Calu3 (cell line): ENCODE measurements around the gene CXCR1. TPM values are rescaled to one million over a fixed set of nuclear protein-coding genes. Genes with fewer than 3 reads are reported as not detected.
"Not testable (repeated sequence)": the region's sequence is repeated elsewhere in the genome, so short reads cannot be mapped to it uniquely, and the experiment has no call there.

ENCODE experiments used
- BruUV-seq: library from RNA; stranded (reverse); fragments of 400-500 nt; replicated peaks from 2 replicates; lab custom pipeline; 2021; lab: Mats Ljungman, UMichigan
- CTCF ChIA-PET: fragments of 300-600 bp; sonication (Branson Sonifier 250); formaldehyde crosslinking; loops from one replicate; lab custom pipeline; 2022; ENCODE audit warnings: antibody characterized with exemption; lab: Charles Lee
- DNase-seq: peaks from one replicate; pipeline ENCODE4 v3.0.0; 2022
- H3K27ac Mint-ChIP-seq: one replicate; pipeline ENCODE4 v1.8.0; 2022; ENCODE audit warnings: mixed read lengths; ENCODE audit not compliant: unreplicated experiment
- H3K27me3 Mint-ChIP-seq: one replicate; pipeline ENCODE4 v1.8.0; 2022; ENCODE audit warnings: mixed read lengths; ENCODE audit not compliant: unreplicated experiment
- H3K36me3 Mint-ChIP-seq: one replicate; pipeline ENCODE4 v1.8.0; 2022; ENCODE audit warnings: mild to moderate bottlenecking, moderate library complexity, mixed read lengths; ENCODE audit not compliant: insufficient read depth, unreplicated experiment
- H3K4me1 Mint-ChIP-seq: one replicate; pipeline ENCODE4 v1.8.0; 2022; ENCODE audit warnings: mild to moderate bottlenecking, low read depth, mixed read lengths; ENCODE audit not compliant: unreplicated experiment
- H3K4me3 Mint-ChIP-seq: one replicate; pipeline ENCODE4 v1.8.0; 2022; ENCODE audit warnings: mild to moderate bottlenecking, low read depth, moderate library complexity, mixed read lengths; ENCODE audit not compliant: unreplicated experiment
- H3K9me3 Mint-ChIP-seq: one replicate; pipeline ENCODE4 v1.8.0; 2022; ENCODE audit warnings: low read depth, mixed read lengths; ENCODE audit not compliant: unreplicated experiment
- CTCF ChIP-seq: fragments of 200-600 bp; IDR thresholded peaks from one replicate; pipeline ENCODE4 v1.8.0; 2022; ENCODE audit warnings: antibody characterized with exemption; ENCODE audit not compliant: unreplicated experiment
- intact Hi-C: fragments of 100-400 bp; cut with micrococcal nuclease; formaldehyde crosslinking; loops from one replicate; pipeline ENCODE4 v1.10.0; 2022; ENCODE audit not compliant: unreplicated experiment
- total RNA-seq: library from RNA; stranded (reverse); gene quantifications from 2 replicates; pipeline ENCODE4 v1.2.3, GENCODE V29; 2022

Gene CXCR1
- total RNA-seq, 1 experiment from 2014 or later: not detected

DNA sequence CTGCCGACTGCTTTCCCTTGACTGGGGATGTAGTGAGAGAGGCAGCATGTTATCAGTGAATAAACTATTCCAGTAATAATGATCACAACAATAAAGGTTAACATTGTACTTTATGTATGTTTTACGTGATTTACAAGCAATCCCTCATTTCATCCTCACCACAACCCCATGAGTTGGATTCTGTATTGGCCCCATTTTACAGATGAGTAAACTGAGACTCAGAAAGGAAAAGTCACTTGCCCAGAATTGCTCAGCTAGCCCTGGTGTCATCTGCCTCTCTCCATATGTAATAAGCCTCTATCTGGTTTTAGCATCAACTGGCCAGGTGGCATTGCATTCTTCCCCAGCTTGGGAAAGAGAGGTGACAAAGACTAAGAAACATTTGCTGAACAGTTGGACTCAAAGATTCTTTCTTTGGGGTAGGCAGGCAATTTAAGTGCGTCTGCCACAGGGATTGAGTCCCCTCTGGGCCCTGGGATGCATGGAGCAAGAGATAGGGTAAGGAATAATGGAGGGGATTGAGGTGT, 38.8 kb downstream of the CXCR1 start:
- CTCF ChIA-PET: interaction anchor here (0.6 kb wide), 1 partner anchor 335 kb away, joined by 5 read pairs; no protein-coding TSS in a partner anchor
- no peak overlapping the region for H3K27ac Mint-ChIP-seq
- TF ChIP-seq CTCF: no peak
- peaks cover 69% of the 10 kb centered on the region for H3K27me3 Mint-ChIP-seq
- intact Hi-C loops: no loop called here
- no peaks in the 10 kb centered on the region for H3K4me1 Mint-ChIP-seq
- no peaks in the 10 kb centered on the region for H3K36me3 Mint-ChIP-seq
- DNase-seq: no peak
- H3K4me3 Mint-ChIP-seq: no peak overlapping the region
- BruUV-seq: no TSS peak
- no peaks in the 10 kb centered on the region for H3K9me3 Mint-ChIP-seq

DNA sequence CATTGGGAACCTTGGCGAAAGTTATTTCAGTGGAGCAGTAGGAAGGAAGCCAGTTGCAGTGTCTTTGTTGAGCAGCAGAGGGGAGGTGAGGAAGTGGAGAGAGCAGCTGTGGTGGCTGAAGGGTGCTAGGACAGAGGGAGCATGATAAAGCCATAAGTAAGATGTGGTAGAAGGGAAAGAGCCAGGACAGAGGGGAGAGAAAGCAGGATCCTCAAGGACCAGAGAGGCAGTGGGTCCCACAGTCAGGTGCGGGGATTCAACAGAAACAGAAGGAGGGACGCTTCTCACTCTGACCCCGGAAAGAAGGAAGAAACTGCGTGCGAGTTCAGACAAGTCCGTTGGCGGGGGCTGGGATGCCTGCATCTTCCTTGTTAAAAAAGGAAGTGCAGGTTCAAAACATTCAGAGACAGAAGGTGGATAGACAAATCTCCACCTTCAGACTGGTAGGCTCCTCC, 41.1 kb downstream of the CXCR1 start, which contains the start of gene CXCR2:
Gene CXCR2, plus strand, starts transcription at position 403 of the 455 bp plus-strand sequence. CDS start 8,774 bp downstream, outside the sequence.
- intact Hi-C loops: no loop called here
- TF ChIP-seq CTCF: no peak
- Mint-ChIP-seq H3K36me3 (no peaks in the 10 kb centered on the region), H3K4me3 (no peak within 1 kb of the TSS), H3K27me3 (peaks cover 73% of the 10 kb centered on the region), H3K4me1 (no peaks in the 10 kb centered on the region), H3K27ac (no peak within 1 kb of the TSS), H3K9me3 (peaks cover 2% of the 10 kb centered on the region)
- no TSS peak for BruUV-seq
- CTCF ChIA-PET: no interaction called here
- no peak for DNase-seq

- BruUV-seq: no TSS peak
- no peak for DNase-seq
- H3K4me1 Mint-ChIP-seq: no peaks in the 10 kb centered on the region
- H3K9me3 Mint-ChIP-seq: peaks cover 2% of the 10 kb centered on the region
- CTCF ChIA-PET: no interaction called here
- H3K27me3 Mint-ChIP-seq: peaks cover 79% of the 10 kb centered on the region
- no peak overlapping the region for H3K27ac Mint-ChIP-seq
- no peak for TF ChIP-seq CTCF
- no peaks in the 10 kb centered on the region for H3K36me3 Mint-ChIP-seq
- no peak overlapping the region for H3K4me3 Mint-ChIP-seq
- intact Hi-C loops: no loop called here
These were observed 41.7 kb downstream of the CXCR1 start for GRCh38 chr2:218125095-218125494.

DNA sequence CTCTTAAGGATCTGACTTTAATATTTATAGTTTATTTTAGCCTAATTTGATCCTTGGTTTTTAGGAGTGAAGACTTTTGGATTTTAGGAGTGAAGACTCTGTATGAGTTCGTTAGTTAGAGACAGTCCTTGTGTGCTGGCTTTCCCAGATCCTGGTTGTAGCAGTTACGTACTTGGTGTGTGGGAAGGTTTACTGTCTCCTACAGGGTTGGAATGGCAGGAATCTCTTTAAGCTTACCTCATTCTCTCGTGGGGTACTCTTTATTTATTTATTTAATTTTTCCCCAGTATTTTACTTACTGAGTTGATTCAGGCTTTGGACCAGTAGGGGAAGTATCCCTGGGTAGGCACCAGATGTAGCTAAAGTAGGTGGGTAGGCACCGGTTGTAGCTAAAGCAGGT, 42.8 kb downstream of the CXCR1 start:
- no peak for TF ChIP-seq CTCF
- CTCF ChIA-PET: no interaction called here
- H3K27me3 Mint-ChIP-seq: peaks cover 80% of the 10 kb centered on the region
- no peaks in the 10 kb centered on the region for H3K36me3 Mint-ChIP-seq
- no peak overlapping the region for H3K4me3 Mint-ChIP-seq
- DNase-seq: no peak
- intact Hi-C loops: no loop called here
- H3K9me3 Mint-ChIP-seq: peaks cover 2% of the 10 kb centered on the region
- H3K27ac Mint-ChIP-seq: no peak overlapping the region
- H3K4me1 Mint-ChIP-seq: no peaks in the 10 kb centered on the region
- BruUV-seq: no TSS peak

GRCh38 chr2:218122286-218122685, 44.5 kb downstream of the CXCR1 start:
- H3K27ac Mint-ChIP-seq, BruUV-seq, intact Hi-C loops, H3K9me3 Mint-ChIP-seq, H3K4me3 Mint-ChIP-seq, H3K4me1 Mint-ChIP-seq, H3K36me3 Mint-ChIP-seq, CTCF ChIA-PET, DNase-seq: not testable (repeated sequence)
- peaks cover 75% of the 10 kb centered on the region for H3K27me3 Mint-ChIP-seq

GRCh38 chr2:218121789-218122188, 45.0 kb downstream of the CXCR1 start:
- intact Hi-C loops, H3K9me3 Mint-ChIP-seq, H3K4me1 Mint-ChIP-seq, CTCF ChIA-PET, H3K27ac Mint-ChIP-seq, DNase-seq, H3K4me3 Mint-ChIP-seq, H3K36me3 Mint-ChIP-seq, BruUV-seq: not testable (repeated sequence)
- H3K27me3 Mint-ChIP-seq: peaks cover 75% of the 10 kb centered on the region
